Osteocyte (in vitro differentiated cells): ENCODE results near the gene HGFAC. TPM values are rescaled to one million over a fixed set of nuclear protein-coding genes. Genes with fewer than 3 reads are reported as not detected.

Experiments
- DNase-seq: peaks from one replicate; pipeline ENCODE4 v3.0.0; 2021; ENCODE audit warnings: mixed read lengths; ENCODE audit not compliant: unreplicated experiment; ENCODE audit errors: extremely low spot score
- H3K27ac Mint-ChIP-seq: one replicate; pipeline ENCODE4 v1.8.0; 2021; ENCODE audit warnings: mild to moderate bottlenecking, mixed read lengths; ENCODE audit not compliant: unreplicated experiment
- H3K27me3 Mint-ChIP-seq: one replicate; pipeline ENCODE4 v1.8.0; 2021; ENCODE audit warnings: mixed read lengths; ENCODE audit not compliant: unreplicated experiment
- H3K36me3 Mint-ChIP-seq: one replicate; pipeline ENCODE4 v1.8.0; 2021; ENCODE audit warnings: mixed read lengths; ENCODE audit not compliant: unreplicated experiment
- H3K4me1 Mint-ChIP-seq: one replicate; pipeline ENCODE4 v1.8.0; 2021; ENCODE audit warnings: mixed read lengths; ENCODE audit not compliant: unreplicated experiment
- H3K4me3 Mint-ChIP-seq: one replicate; pipeline ENCODE4 v1.8.0; 2021; ENCODE audit warnings: mild to moderate bottlenecking, moderate library complexity, mixed read lengths; ENCODE audit not compliant: unreplicated experiment
- H3K9me3 Mint-ChIP-seq: one replicate; pipeline ENCODE4 v1.8.0; 2021; ENCODE audit warnings: mixed read lengths; ENCODE audit not compliant: unreplicated experiment
- total RNA-seq: library from RNA; stranded (reverse); gene quantifications from 2 replicates; pipeline ENCODE4 v1.2.1, GENCODE V29; 2021
- TF ChIP-seq, protein P1 (sequence below): fragments of 200-600 bp; sonication (generic); IDR thresholded peaks from 2 replicates; pipeline ENCODE4 v1.5.0; 2021; ENCODE audit warnings: antibody characterized with exemption, mild to moderate bottlenecking, moderate library complexity

Gene HGFAC
- total RNA-seq, 1 donor from 2014 or later: 0.54 TPM

DNA sequence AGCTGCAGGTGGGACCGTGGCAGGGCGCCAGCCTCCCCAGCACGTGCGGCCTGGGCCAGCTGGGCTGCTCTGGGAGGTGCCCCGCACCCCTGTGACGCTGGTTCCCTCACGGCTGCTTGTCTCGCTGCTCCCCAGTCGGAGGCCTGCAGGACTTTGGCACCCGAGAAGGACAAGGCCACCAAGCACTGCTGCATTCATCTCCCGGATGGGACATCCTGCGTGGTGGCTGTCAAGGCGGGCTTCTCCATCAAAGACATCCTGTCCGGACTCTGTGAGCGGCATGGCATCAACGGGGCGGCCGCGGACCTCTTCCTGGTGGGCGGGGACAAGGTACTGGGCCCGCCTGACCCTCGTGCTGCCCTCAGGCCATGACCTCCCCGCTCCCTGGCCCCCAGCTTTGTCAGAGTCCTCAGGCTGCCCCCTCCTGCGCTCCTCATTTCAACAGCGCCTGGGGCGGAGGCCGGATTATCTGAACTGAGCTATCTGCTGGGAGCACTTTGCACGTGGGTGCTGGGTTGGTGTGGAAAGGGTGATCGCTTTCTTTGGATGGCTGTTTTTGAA lies 19.4 kb upstream of the HGFAC start:
- H3K4me1 Mint-ChIP-seq: no peaks in the 10 kb centered on the region
- H3K27me3 Mint-ChIP-seq: no peaks in the 10 kb centered on the region
- H3K4me3 Mint-ChIP-seq: no peak overlapping the region
- no peak for DNase-seq
- no peaks in the 10 kb centered on the region for H3K9me3 Mint-ChIP-seq
- TF ChIP-seq, protein P1, sequence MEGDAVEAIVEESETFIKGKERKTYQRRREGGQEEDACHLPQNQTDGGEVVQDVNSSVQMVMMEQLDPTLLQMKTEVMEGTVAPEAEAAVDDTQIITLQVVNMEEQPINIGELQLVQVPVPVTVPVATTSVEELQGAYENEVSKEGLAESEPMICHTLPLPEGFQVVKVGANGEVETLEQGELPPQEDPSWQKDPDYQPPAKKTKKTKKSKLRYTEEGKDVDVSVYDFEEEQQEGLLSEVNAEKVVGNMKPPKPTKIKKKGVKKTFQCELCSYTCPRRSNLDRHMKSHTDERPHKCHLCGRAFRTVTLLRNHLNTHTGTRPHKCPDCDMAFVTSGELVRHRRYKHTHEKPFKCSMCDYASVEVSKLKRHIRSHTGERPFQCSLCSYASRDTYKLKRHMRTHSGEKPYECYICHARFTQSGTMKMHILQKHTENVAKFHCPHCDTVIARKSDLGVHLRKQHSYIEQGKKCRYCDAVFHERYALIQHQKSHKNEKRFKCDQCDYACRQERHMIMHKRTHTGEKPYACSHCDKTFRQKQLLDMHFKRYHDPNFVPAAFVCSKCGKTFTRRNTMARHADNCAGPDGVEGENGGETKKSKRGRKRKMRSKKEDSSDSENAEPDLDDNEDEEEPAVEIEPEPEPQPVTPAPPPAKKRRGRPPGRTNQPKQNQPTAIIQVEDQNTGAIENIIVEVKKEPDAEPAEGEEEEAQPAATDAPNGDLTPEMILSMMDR: no peak
- H3K27ac Mint-ChIP-seq: no peak overlapping the region
- peaks cover 14% of the 10 kb centered on the region for H3K36me3 Mint-ChIP-seq

DNA sequence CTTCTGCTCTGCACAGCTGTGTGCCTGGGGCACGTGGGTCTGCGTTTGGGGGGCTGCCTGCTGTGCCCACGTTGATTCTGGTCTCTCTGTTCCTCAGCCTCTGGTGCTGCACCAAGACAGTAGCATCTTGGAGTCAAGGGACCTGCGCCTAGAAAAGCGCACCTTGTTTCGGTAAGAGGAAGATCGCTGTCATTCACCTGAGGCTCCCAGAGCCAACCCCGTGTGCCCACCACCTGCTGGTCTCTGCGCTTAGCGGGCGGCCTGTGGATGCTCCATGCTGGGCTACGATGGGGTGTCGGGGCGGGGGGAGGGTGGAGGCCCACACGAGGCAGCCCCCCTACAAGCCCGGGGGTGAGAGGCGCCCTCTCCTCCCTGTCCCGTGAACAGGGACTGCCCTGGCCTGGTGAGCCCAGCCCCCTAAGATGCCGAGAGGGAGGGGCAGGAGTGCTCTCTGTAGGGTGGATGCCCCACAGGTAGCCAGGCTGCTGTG lies 18.9 kb upstream of the HGFAC start:
- Mint-ChIP-seq H3K4me3 (no peak overlapping the region), H3K9me3 (no peaks in the 10 kb centered on the region), H3K27me3 (no peaks in the 10 kb centered on the region)

DNA sequence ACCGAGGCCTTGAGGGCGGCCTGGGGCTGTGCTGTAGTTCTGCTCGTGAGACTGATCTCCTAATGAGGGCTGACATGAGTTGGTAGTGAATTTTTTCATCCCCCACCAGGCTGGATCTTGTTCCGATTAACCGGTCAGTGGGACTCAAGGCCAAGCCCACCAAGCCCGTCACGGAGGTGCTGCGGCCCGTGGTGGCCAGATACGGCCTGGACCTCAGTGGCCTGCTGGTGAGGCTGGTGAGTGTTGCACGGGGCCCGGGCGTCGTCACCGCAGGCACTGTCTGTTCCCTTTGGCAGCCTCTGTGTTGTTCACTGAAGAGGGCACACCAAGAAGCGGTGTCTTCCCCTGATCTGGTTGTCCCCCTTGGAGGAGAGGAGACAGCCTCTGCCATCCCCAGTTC lies 18.4 kb upstream of the HGFAC start:
- Mint-ChIP-seq H3K36me3 (peaks cover 7% of the 10 kb centered on the region), H3K4me3 (no peak overlapping the region), H3K27me3 (no peaks in the 10 kb centered on the region), H3K9me3 (no peaks in the 10 kb centered on the region), H3K27ac (no peak overlapping the region), H3K4me1 (no peaks in the 10 kb centered on the region)
- DNase-seq: no peak
- TF ChIP-seq, protein P1: no peak

More for the DNA sequence above, 18.9 kb upstream of the HGFAC start:
- peaks cover 8% of the 10 kb centered on the region for H3K36me3 Mint-ChIP-seq
- DNase-seq: no peak
- TF ChIP-seq, protein P1: no peak
- H3K4me1 Mint-ChIP-seq: no peaks in the 10 kb centered on the region
- H3K27ac Mint-ChIP-seq: no peak overlapping the region

DNA sequence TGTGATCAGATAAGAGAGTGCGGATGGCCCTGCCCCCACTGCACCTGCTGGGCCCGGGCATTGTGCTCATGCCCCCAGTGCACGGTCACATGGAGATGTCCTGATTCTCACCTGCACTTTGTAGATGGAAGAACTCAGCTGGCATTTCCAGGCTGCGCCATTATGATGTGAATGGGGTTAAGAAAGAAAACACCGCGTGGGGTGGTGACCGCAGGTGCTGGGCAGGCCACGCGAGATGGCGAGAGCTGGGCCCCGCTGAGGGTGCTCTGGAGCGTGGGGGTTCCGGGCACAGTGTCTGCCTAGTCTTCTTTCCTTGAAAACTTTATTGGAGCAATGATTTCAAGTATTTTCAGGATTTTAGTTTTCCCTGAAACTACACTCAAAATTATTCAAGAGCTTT lies 17.8 kb upstream of the HGFAC start:
- no peak for DNase-seq
- TF ChIP-seq, protein P1: no peak
- no peaks in the 10 kb centered on the region for H3K9me3 Mint-ChIP-seq
- H3K27me3 Mint-ChIP-seq: no peaks in the 10 kb centered on the region
- H3K4me3 Mint-ChIP-seq: no peak overlapping the region
- no peaks in the 10 kb centered on the region for H3K4me1 Mint-ChIP-seq
- H3K27ac Mint-ChIP-seq: no peak overlapping the region
- H3K36me3 Mint-ChIP-seq: peaks cover 7% of the 10 kb centered on the region

- Mint-ChIP-seq H3K4me3 (no peak overlapping the region), H3K36me3 (peaks cover 7% of the 10 kb centered on the region), H3K27me3 (no peaks in the 10 kb centered on the region), H3K9me3 (no peaks in the 10 kb centered on the region), H3K27ac (no peak overlapping the region), H3K4me1 (no peaks in the 10 kb centered on the region)
- DNase-seq: no peak
- TF ChIP-seq, protein P1: no peak
Observed at GRCh38 chr4:3424522-3425095, 17.2 kb upstream of the HGFAC start.
